Lower lobe of right lung (tissue), 2 donors: ENCODE data around the gene OLR1. TPM values are rescaled to one million over a fixed set of nuclear protein-coding genes. Genes with fewer than 3 reads are reported as not detected.
"Not testable (repeated sequence)": the region's sequence is repeated elsewhere in the genome, so short reads cannot be mapped to it uniquely, and the experiment has no call there.

ENCODE experiments used
- ATAC-seq, 2 donors: fragments of 200-7000 bp; cut with Tn5 transposase; one replicate each; pipeline ENCODE4 v1.9.1; 2020 to 2022; ENCODE audit warnings: mild to moderate bottlenecking in 2 of 2, moderate library complexity in 2 of 2
- DNase-seq: peaks from one replicate; pipeline ENCODE4 v3.0.0-alpha.2; 2020
- H3K27ac ChIP-seq: fragments of 200-600 bp; one replicate; pipeline ENCODE4 v1.8.0; 2022
- H3K27me3 ChIP-seq: fragments of 200-600 bp; one replicate; pipeline ENCODE4 v1.8.0; 2022; ENCODE audit warnings: low read depth
- H3K36me3 ChIP-seq: fragments of 200-600 bp; one replicate; pipeline ENCODE4 v1.8.0; 2022; ENCODE audit warnings: mild to moderate bottlenecking
- H3K4me1 ChIP-seq: fragments of 200-600 bp; one replicate; pipeline ENCODE4 v1.8.0; 2022
- H3K4me3 ChIP-seq: fragments of 200-600 bp; one replicate; pipeline ENCODE4 v1.8.0; 2022; ENCODE audit warnings: mild to moderate bottlenecking
- H3K9me3 ChIP-seq: fragments of 200-600 bp; one replicate; pipeline ENCODE4 v1.8.0; 2022
- intact Hi-C: fragments of 100-400 bp; cut with DNase I; formaldehyde crosslinking; loops from one replicate; pipeline ENCODE4 v1.11.0; 2022
- long read RNA-seq: library from polyadenylated mRNA; unstranded; transcript quantifications from one replicate; pipeline ENCODE4 v2.0.0, GENCODE V29; 2021
- total RNA-seq: library from RNA; stranded (reverse); fragmentation: NEBNext Ultra II Directional; extraction: Animal tissue kit (Norgen Biotek cat#: 25700); gene quantifications from one replicate; pipeline ENCODE4 v1.2.1, GENCODE V29; 2021
- TF ChIP-seq, protein P1 (sequence below): fragments of 200-600 bp; IDR thresholded peaks from one replicate; pipeline ENCODE4 v1.8.0; 2022; ENCODE audit warnings: antibody characterized with exemption, mild to moderate bottlenecking
- donor health status: DM: no; HTN: yes; CAD: no; lungs with severe emphysema.

The OLR1 gene
- total RNA-seq = 172 TPM
- long read RNA-seq, transcript OLR1-201 (6 exons, 2,462 nt) = major isoform, 164 of 284 reads
- long read RNA-seq, transcript OLR1-207 (5 exons, 732 nt) = minor isoform, 10 of 284 reads
- long read RNA-seq, transcript OLR1-211 (5 exons, 1,008 nt) = minor isoform, 8 of 284 reads
- long read RNA-seq, partial matches to known transcripts = 30 of 284 reads
- long read RNA-seq, other reads (novel, unspliced or antisense) = 66 of 284 reads

DNA sequence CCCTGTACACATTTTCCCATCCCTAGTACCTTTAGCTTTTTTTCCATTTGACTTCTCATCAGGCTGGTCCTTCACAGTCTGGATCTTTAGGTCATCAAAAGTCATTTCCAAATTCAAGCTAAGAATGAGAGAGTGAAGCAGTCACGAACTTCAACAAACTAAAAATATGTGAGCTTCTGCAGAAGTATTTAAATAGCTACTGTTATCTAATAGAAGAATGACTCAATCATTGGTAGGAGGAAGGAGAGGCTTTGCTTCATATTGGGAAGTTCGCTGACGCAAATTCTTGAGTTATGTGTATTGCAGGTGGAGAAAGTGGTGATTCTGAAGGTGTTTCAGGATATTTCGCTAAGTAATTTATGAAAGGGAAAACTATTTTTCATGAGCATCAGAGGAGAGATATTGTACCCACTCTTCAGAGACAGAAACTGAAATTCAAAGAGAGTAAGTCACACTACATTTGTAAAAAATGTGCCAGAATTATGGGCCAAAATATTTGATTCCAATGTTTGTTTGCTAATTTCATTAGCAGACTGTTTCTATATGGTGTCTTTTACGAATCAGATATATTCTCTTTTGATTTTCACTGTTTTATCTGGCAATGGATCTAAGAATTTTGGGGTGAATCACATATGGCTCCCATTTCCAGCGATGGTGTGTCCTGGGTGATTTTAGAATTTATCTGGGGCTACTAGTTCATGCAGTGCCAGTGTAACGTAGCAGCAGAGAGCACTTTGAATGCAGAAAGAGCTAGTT lies at the start of gene OLR1:
Gene OLR1, minus strand, starts transcription at position 160 of the 756 bp plus-strand sequence. Its CDS starts 55 bp downstream, at position 105.
- H3K27ac ChIP-seq = peak within 1 kb of the TSS; percentile 12
- TF ChIP-seq, protein P1, sequence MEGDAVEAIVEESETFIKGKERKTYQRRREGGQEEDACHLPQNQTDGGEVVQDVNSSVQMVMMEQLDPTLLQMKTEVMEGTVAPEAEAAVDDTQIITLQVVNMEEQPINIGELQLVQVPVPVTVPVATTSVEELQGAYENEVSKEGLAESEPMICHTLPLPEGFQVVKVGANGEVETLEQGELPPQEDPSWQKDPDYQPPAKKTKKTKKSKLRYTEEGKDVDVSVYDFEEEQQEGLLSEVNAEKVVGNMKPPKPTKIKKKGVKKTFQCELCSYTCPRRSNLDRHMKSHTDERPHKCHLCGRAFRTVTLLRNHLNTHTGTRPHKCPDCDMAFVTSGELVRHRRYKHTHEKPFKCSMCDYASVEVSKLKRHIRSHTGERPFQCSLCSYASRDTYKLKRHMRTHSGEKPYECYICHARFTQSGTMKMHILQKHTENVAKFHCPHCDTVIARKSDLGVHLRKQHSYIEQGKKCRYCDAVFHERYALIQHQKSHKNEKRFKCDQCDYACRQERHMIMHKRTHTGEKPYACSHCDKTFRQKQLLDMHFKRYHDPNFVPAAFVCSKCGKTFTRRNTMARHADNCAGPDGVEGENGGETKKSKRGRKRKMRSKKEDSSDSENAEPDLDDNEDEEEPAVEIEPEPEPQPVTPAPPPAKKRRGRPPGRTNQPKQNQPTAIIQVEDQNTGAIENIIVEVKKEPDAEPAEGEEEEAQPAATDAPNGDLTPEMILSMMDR = no peak
- DNase-seq (no peak), ATAC-seq (peak in 1 of 2 donors; percentile 34)
- H3K36me3 ChIP-seq = no peaks in the 10 kb centered on the region
- intact Hi-C loops = no loop called here
- no peaks in the 10 kb centered on the region for H3K9me3 ChIP-seq
- no peaks in the 10 kb centered on the region for H3K4me1 ChIP-seq
- H3K4me3 ChIP-seq = peak within 1 kb of the TSS; percentile 27
- H3K27me3 ChIP-seq = no peaks in the 10 kb centered on the region

DNA sequence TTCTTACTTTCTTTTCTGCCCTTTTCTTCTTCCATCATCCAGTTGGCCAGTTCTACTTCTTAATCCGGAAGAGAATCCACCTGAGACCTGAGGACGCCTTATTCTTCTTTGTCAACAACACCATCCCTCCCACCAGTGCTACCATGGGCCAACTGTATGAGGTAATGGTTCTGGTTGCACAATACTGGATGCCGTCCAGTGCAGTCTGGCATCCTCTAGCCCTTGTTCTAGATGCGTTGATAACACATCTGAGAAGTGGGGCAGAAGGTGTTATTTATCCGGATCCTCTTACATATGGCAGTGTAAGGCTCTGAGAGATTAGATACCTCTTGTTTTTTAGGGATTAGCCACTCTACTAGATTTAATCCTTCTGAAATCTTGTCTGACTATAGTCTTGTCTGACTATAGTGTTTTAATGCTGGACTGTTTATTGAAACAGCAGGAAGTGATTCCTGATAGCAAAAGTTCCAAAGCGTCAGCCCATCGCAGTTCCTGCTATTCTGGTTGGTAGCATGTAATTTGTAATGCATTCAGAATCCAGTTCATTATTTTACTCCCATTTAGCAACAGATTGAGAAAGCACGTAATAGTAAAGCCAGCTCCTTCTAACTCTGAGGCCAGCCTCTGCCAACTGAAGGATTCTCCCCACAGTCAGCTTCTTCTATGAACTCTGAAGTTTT lies 48.6 kb upstream of the OLR1 start:
- intact Hi-C loops = no loop called here
- H3K27ac ChIP-seq = peak overlapping the region; percentile 14
- no peak overlapping the region for H3K4me3 ChIP-seq
- DNase-seq (peak; percentile 60), ATAC-seq (peak; percentile 87 to 88)
- TF ChIP-seq, protein P1 = no peak
- H3K9me3 ChIP-seq = no peaks in the 10 kb centered on the region
- peaks cover 68% of the 10 kb centered on the region for H3K36me3 ChIP-seq
- H3K27me3 ChIP-seq = no peaks in the 10 kb centered on the region
- peaks cover 30% of the 10 kb centered on the region for H3K4me1 ChIP-seq

DNA sequence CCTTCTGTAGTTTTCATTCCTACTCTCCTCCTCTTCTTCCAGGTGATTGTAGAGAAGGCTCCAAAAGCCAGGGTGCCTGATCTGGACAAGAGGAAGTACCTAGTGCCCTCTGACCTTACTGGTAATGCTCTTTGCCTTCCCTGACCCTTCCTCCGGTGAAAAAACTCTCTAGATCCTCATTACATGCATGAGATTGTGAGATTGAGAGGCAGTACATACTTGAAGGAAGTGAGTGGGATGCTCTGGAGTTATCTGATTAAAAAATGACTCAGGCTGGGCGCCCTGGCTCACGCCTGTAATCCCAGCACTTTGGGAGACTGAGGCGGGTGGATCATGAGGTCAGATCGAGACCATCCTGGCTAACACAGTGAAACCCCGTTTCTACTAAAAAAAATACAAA lies 46.1 kb upstream of the OLR1 start:
- Histone ChIP-seq H3K36me3 (peaks cover 54% of the 10 kb centered on the region), H3K27ac (no peak overlapping the region), H3K4me3 (no peak overlapping the region), H3K27me3 (no peaks in the 10 kb centered on the region), H3K4me1 (peaks cover 45% of the 10 kb centered on the region), H3K9me3 (no peaks in the 10 kb centered on the region)
- ATAC-seq (no peak), DNase-seq (no peak)
- TF ChIP-seq, protein P1 = no peak
- intact Hi-C loops = no loop called here

DNA sequence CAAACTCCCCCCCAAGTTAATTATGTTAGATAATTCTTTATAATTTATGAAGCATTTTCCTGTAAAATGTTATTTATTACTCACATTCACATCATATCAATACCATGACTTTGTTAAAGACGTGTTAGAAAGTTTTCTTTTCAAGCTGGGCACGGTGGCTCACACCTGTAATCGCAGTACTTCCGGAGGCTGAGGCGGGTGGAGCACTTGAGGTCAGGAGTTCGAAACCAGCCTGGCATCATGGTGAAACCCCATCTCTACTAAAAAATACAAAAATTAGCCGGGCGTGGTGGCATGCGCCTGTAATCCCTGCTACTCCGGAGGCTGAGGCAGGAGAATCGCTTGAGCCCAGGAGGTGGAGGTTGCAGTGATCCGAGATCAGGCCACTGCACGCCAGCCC lies 44.0 kb upstream of the OLR1 start:
- DNase-seq, intact Hi-C loops, H3K4me3 ChIP-seq, H3K9me3 ChIP-seq, H3K27me3 ChIP-seq, H3K27ac ChIP-seq, ATAC-seq: not testable (repeated sequence)
- Histone ChIP-seq H3K4me1 (peaks cover 43% of the 10 kb centered on the region), H3K36me3 (peaks cover 33% of the 10 kb centered on the region)

DNA sequence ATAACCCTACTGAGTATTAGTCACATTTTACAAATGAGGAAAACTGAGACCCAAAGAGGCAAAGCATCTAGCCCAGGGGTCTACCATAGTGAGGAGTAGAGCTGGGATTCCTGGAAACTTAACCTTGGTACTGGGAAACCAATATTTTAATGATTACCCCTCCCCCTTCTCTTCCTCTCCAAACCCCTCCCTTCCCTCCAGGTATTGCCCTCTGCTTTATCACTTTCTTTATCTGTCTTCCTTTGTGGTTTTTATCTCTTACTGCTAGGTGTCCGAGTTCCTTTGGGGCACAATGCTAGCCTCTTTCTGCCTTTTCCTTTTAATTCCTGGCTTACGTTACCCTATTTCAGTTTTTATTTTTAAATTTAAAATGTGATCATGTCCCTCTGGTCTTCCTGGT lies 43.5 kb upstream of the OLR1 start:
- peaks cover 38% of the 10 kb centered on the region for H3K4me1 ChIP-seq
- H3K36me3 ChIP-seq = peaks cover 28% of the 10 kb centered on the region
- no peaks in the 10 kb centered on the region for H3K27me3 ChIP-seq
- intact Hi-C loops = no loop called here
- H3K4me3 ChIP-seq = peak overlapping the region; percentile 81
- ATAC-seq (no peak), DNase-seq (no peak)
- peak overlapping the region; percentile 99 for H3K27ac ChIP-seq
- no peaks in the 10 kb centered on the region for H3K9me3 ChIP-seq
- TF ChIP-seq, protein P1 = no peak

DNA sequence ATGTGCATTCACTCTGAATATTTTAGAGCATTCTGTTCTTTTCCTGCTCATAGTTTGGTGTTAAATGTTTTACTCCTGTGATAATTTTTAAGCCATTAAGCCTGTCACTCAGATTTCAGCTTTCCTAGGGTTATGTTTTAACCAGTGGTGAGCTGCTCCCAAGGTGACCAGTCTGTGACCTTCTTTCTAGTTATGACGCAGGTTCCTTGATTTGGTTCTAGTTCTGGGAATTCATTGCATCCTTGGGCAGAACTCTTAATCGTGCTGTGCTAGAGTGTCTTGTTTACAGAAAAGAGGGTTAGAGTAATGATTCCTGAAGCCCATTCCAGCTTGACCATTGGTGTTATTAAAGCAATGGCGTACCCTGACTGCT lies 42.9 kb upstream of the OLR1 start:
- Histone ChIP-seq H3K27me3 (no peaks in the 10 kb centered on the region), H3K36me3 (peaks cover 23% of the 10 kb centered on the region), H3K4me3 (peak overlapping the region; percentile 81), H3K27ac (peak overlapping the region; percentile 99), H3K9me3 (no peaks in the 10 kb centered on the region), H3K4me1 (peaks cover 33% of the 10 kb centered on the region)
- TF ChIP-seq, protein P1 = no peak
- ATAC-seq = no peak
- DNase-seq = no peak
- intact Hi-C loops = no loop called here
